GM10266 (cell line): ENCODE measurements around the gene PLCXD3.
A peak's percentile ranks its signal among the peaks of the same experiment; 100 is the strongest.

Experiments
- DNase-seq: peaks from one replicate; pipeline ENCODE4 v3.0.0; 2012; ENCODE audit errors: extremely low spot score
- CTCF ChIP-seq: IDR thresholded peaks from 2 replicates; pipeline ENCODE4 v1.5.1; 2012; ENCODE audit warnings: mild to moderate bottlenecking, low read depth; ENCODE audit not compliant: control insufficient read depth, insufficient read depth; ENCODE audit errors: missing control alignments

The PLCXD3 gene

GRCh38 chr5:41275813-41276512 lies 234.4 kb downstream of the PLCXD3 start:
- TF ChIP-seq CTCF, result no peak

GRCh38 chr5:41270423-41271251 lies 239.8 kb downstream of the PLCXD3 start:
- TF ChIP-seq CTCF, result peak; percentile 57
- DNase-seq, result peak; percentile 15

More at GRCh38 chr5:41275813-41276512, 234.4 kb downstream of the PLCXD3 start:
- DNase-seq, result no peak

- no peak for TF ChIP-seq CTCF
- no peak for DNase-seq
These were observed 241.5 kb downstream of the PLCXD3 start for GRCh38 chr5:41268894-41269293.

- TF ChIP-seq CTCF, result no peak
- no peak for DNase-seq
These were observed 244.0 kb downstream of the PLCXD3 start for GRCh38 chr5:41266377-41266776.

- TF ChIP-seq CTCF, result no peak
- no peak for DNase-seq
These were observed 246.4 kb downstream of the PLCXD3 start for GRCh38 chr5:41264019-41264418.

- TF ChIP-seq CTCF, result no peak
- no peak for DNase-seq
These were observed 247.1 kb downstream of the PLCXD3 start for GRCh38 chr5:41263335-41263734.
